ENCODE results near the gene PGP.

PGP gene

GRCh38 chr16:2246301-2246885, 31.8 kb upstream of the PGP start:
- H3K4me1 ChIP-seq (ENCODE audit: control insufficient read depth, low read depth, low read length), result no peaks in the 10 kb centered on the region
- H3K4me3 ChIP-seq (ENCODE audit: low read length), result no peak overlapping the region
- H3K79me2 ChIP-seq (ENCODE audit: control insufficient read depth, insufficient read depth, low read length), result peaks cover 8% of the 10 kb centered on the region
- peaks cover 6% of the 10 kb centered on the region for H3K36me3 ChIP-seq (ENCODE audit: control insufficient read depth, insufficient read depth, low read length)
- H3K27me3 ChIP-seq (ENCODE audit: insufficient read depth, low read length, poor library complexity), result no peaks in the 10 kb centered on the region
- H3K4me2 ChIP-seq (ENCODE audit: low read length), result no peak overlapping the region
- H3K23ac ChIP-seq (ENCODE audit: low read length), result no peak overlapping the region
- H3K4ac ChIP-seq (ENCODE audit: low read depth, low read length), result no peak overlapping the region
- H3K9ac ChIP-seq (ENCODE audit: low read length), result no peak overlapping the region
- no CpG with 5 or more reads among the region's 18 CpGs for WGBS (ENCODE audit: extremely low coverage, insufficient coverage, low lambda C conversion rate)
- H2BK15ac ChIP-seq (replicated peaks; ENCODE audit: low read depth), result no peak overlapping the region
- H3K79me1 ChIP-seq (ENCODE audit: low read length), result peaks cover 6% of the 10 kb centered on the region
- no peak overlapping the region for H2AK5ac ChIP-seq (ENCODE audit: low read length)
- DNase-seq, result no peak
- H3K18ac ChIP-seq (ENCODE audit: low read length), result no peak overlapping the region
- no peak overlapping the region for H3K56ac ChIP-seq (ENCODE audit: low read length)
- no peak overlapping the region for H3K27ac ChIP-seq (ENCODE audit: low read depth, low read length)
- no peak overlapping the region for H4K8ac ChIP-seq (ENCODE audit: low read depth, low read length)
- no peak overlapping the region for H4K5ac ChIP-seq (ENCODE audit: low read length)
- no peak overlapping the region for H2BK120ac ChIP-seq (ENCODE audit: low read depth, low read length)
- no peak overlapping the region for H2BK5ac ChIP-seq (ENCODE audit: low read length)

GRCh38 chr16:2244926-2245795, 30.5 kb upstream of the PGP start:
- Histone ChIP-seq H4K5ac (ENCODE audit: low read length) (no peak overlapping the region), H3K79me2 (ENCODE audit: control insufficient read depth, insufficient read depth, low read length) (peaks cover 5% of the 10 kb centered on the region), H3K9ac (ENCODE audit: low read length) (no peak overlapping the region), H3K36me3 (ENCODE audit: control insufficient read depth, insufficient read depth, low read length) (peaks cover 6% of the 10 kb centered on the region), H3K18ac (ENCODE audit: low read length) (no peak overlapping the region), H2BK15ac (replicated peaks; ENCODE audit: low read depth) (no peak overlapping the region), H2BK120ac (ENCODE audit: low read depth, low read length) (no peak overlapping the region), H3K27ac (ENCODE audit: low read depth, low read length) (no peak overlapping the region), H3K4me2 (ENCODE audit: low read length) (no peak overlapping the region), H4K8ac (ENCODE audit: low read depth, low read length) (no peak overlapping the region), H3K27me3 (ENCODE audit: insufficient read depth, low read length, poor library complexity) (no peaks in the 10 kb centered on the region), H3K79me1 (ENCODE audit: low read length) (peaks cover 4% of the 10 kb centered on the region), H2BK5ac (ENCODE audit: low read length) (no peak overlapping the region), H3K4me1 (ENCODE audit: control insufficient read depth, low read depth, low read length) (no peaks in the 10 kb centered on the region), H3K23ac (ENCODE audit: low read length) (no peak overlapping the region), H3K4ac (ENCODE audit: low read depth, low read length) (no peak overlapping the region), H3K56ac (ENCODE audit: low read length) (no peak overlapping the region), H3K4me3 (ENCODE audit: low read length) (no peak overlapping the region), H2AK5ac (ENCODE audit: low read length) (no peak overlapping the region)
- no peak for DNase-seq
- no CpG with 5 or more reads among the region's 30 CpGs for WGBS (ENCODE audit: extremely low coverage, insufficient coverage, low lambda C conversion rate)

GRCh38 chr16:2244301-2244700, 29.7 kb upstream of the PGP start:
- no peaks in the 10 kb centered on the region for H3K27me3 ChIP-seq (ENCODE audit: insufficient read depth, low read length, poor library complexity)
- DNase-seq, result peak; percentile 40
- H4K8ac ChIP-seq (ENCODE audit: low read depth, low read length), result no peak overlapping the region
- peaks cover 4% of the 10 kb centered on the region for H3K79me2 ChIP-seq (ENCODE audit: control insufficient read depth, insufficient read depth, low read length)
- H2BK15ac ChIP-seq (replicated peaks; ENCODE audit: low read depth), result no peak overlapping the region
- no CpG with 5 or more reads among the region's 17 CpGs for WGBS (ENCODE audit: extremely low coverage, insufficient coverage, low lambda C conversion rate)
- no peak overlapping the region for H3K9ac ChIP-seq (ENCODE audit: low read length)
- H3K36me3 ChIP-seq (ENCODE audit: control insufficient read depth, insufficient read depth, low read length), result peaks cover 6% of the 10 kb centered on the region
- H3K4me1 ChIP-seq (ENCODE audit: control insufficient read depth, low read depth, low read length), result no peaks in the 10 kb centered on the region
- no peak overlapping the region for H3K4ac ChIP-seq (ENCODE audit: low read depth, low read length)
- H3K27ac ChIP-seq (ENCODE audit: low read depth, low read length), result no peak overlapping the region
- no peak overlapping the region for H3K23ac ChIP-seq (ENCODE audit: low read length)
- no peak overlapping the region for H4K5ac ChIP-seq (ENCODE audit: low read length)
- H3K79me1 ChIP-seq (ENCODE audit: low read length), result peaks cover 4% of the 10 kb centered on the region
- H2AK5ac ChIP-seq (ENCODE audit: low read length), result no peak overlapping the region
- H3K4me3 ChIP-seq (ENCODE audit: low read length), result no peak overlapping the region
- H2BK5ac ChIP-seq (ENCODE audit: low read length), result no peak overlapping the region
- H2BK120ac ChIP-seq (ENCODE audit: low read depth, low read length), result no peak overlapping the region
- H3K56ac ChIP-seq (ENCODE audit: low read length), result no peak overlapping the region
- no peak overlapping the region for H3K18ac ChIP-seq (ENCODE audit: low read length)
- no peak overlapping the region for H3K4me2 ChIP-seq (ENCODE audit: low read length)

GRCh38 chr16:2243781-2244180, 29.1 kb upstream of the PGP start:
- Histone ChIP-seq H3K4me3 (ENCODE audit: low read length) (no peak overlapping the region), H2BK15ac (replicated peaks; ENCODE audit: low read depth) (no peak overlapping the region), H4K8ac (ENCODE audit: low read depth, low read length) (no peak overlapping the region), H3K18ac (ENCODE audit: low read length) (no peak overlapping the region), H3K27me3 (ENCODE audit: insufficient read depth, low read length, poor library complexity) (no peaks in the 10 kb centered on the region), H2BK120ac (ENCODE audit: low read depth, low read length) (no peak overlapping the region), H3K9ac (ENCODE audit: low read length) (no peak overlapping the region), H3K23ac (ENCODE audit: low read length) (no peak overlapping the region), H2AK5ac (ENCODE audit: low read length) (no peak overlapping the region), H3K56ac (ENCODE audit: low read length) (no peak overlapping the region), H3K4me2 (ENCODE audit: low read length) (no peak overlapping the region), H3K4me1 (ENCODE audit: control insufficient read depth, low read depth, low read length) (no peaks in the 10 kb centered on the region), H3K4ac (ENCODE audit: low read depth, low read length) (no peak overlapping the region), H2BK5ac (ENCODE audit: low read length) (no peak overlapping the region), H3K27ac (ENCODE audit: low read depth, low read length) (no peak overlapping the region), H3K36me3 (ENCODE audit: control insufficient read depth, insufficient read depth, low read length) (peaks cover 6% of the 10 kb centered on the region), H4K5ac (ENCODE audit: low read length) (no peak overlapping the region), H3K79me1 (ENCODE audit: low read length) (peaks cover 4% of the 10 kb centered on the region), H3K79me2 (ENCODE audit: control insufficient read depth, insufficient read depth, low read length) (peaks cover 2% of the 10 kb centered on the region)
- no CpG with 5 or more reads among the region's 11 CpGs for WGBS (ENCODE audit: extremely low coverage, insufficient coverage, low lambda C conversion rate)
- DNase-seq, result no peak

- H3K18ac ChIP-seq (ENCODE audit: low read length), result no peak overlapping the region
- H3K27ac ChIP-seq (ENCODE audit: low read depth, low read length), result no peak overlapping the region
- no peak overlapping the region for H3K56ac ChIP-seq (ENCODE audit: low read length)
- peaks cover 2% of the 10 kb centered on the region for H3K79me1 ChIP-seq (ENCODE audit: low read length)
- H2AK5ac ChIP-seq (ENCODE audit: low read length), result no peak overlapping the region
- no peak overlapping the region for H3K4me2 ChIP-seq (ENCODE audit: low read length)
- no peaks in the 10 kb centered on the region for H3K4me1 ChIP-seq (ENCODE audit: control insufficient read depth, low read depth, low read length)
- no CpG with 5 or more reads among the region's 19 CpGs for WGBS (ENCODE audit: extremely low coverage, insufficient coverage, low lambda C conversion rate)
- no peak overlapping the region for H3K9ac ChIP-seq (ENCODE audit: low read length)
- no peak overlapping the region for H2BK5ac ChIP-seq (ENCODE audit: low read length)
- H4K8ac ChIP-seq (ENCODE audit: low read depth, low read length), result no peak overlapping the region
- H3K4ac ChIP-seq (ENCODE audit: low read depth, low read length), result no peak overlapping the region
- H3K79me2 ChIP-seq (ENCODE audit: control insufficient read depth, insufficient read depth, low read length), result no peaks in the 10 kb centered on the region
- H4K5ac ChIP-seq (ENCODE audit: low read length), result no peak overlapping the region
- peaks cover 6% of the 10 kb centered on the region for H3K36me3 ChIP-seq (ENCODE audit: control insufficient read depth, insufficient read depth, low read length)
- H3K23ac ChIP-seq (ENCODE audit: low read length), result no peak overlapping the region
- no peak overlapping the region for H2BK15ac ChIP-seq (replicated peaks; ENCODE audit: low read depth)
- H3K27me3 ChIP-seq (ENCODE audit: insufficient read depth, low read length, poor library complexity), result no peaks in the 10 kb centered on the region
- peak; percentile 55 for DNase-seq
- H2BK120ac ChIP-seq (ENCODE audit: low read depth, low read length), result no peak overlapping the region
- H3K4me3 ChIP-seq (ENCODE audit: low read length), result no peak overlapping the region
These were observed 28.4 kb upstream of the PGP start for GRCh38 chr16:2243031-2243528.
